ENCODE measurements around the gene LFNG.
"Not testable (repeated sequence)": the region's sequence is repeated elsewhere in the genome, so short reads cannot be mapped to it uniquely, and the experiment has no call there.

LFNG gene

DNA sequence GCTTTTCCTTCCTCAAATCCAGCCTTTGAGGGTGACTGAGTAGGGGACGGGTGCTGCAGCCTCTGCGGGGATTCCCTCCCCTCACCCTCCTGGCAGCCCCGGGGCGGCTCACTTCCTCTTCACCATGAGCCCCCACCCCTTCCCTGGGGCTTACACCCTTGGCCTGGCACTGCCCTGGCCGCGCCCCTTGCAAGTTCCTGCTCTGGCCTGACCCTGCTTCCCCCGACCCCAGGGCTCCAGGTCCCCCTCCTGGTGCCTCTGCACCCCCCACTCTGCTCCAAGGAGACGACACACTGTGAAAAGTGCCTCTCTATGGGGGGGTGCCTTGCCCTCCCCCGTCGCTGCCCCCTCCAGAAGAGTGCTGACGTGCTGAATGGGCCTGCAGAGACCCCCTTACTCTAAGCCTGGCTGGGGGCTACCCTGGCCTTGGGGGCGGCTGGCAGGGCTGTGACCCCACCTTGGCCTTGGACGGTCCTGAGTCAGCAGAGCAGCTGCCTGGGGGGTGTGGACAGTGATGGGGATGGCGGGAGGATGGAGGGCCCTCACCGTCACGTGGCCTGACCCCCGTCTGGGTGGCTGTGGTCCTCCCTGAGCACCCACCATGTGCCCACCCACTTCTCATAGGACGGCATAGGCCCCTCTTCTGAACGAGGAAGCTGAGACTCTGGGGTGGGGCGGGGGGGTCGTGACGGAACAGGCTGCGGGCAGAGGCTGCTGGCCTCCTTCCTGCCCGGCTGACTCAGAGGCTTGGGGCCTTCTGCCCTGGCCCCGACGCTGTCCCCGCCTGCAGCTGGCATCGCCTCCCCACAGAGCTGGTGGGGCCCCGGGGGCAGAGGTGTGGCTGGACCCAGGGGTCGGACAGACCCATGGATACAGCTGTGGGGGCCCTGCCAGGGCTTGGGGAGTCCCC lies 9.8 kb downstream of the LFNG start:
- DNase-seq (ENCODE audit: low read depth in 2 of 2): peak in 1 of 2 donors; percentile 58

DNA sequence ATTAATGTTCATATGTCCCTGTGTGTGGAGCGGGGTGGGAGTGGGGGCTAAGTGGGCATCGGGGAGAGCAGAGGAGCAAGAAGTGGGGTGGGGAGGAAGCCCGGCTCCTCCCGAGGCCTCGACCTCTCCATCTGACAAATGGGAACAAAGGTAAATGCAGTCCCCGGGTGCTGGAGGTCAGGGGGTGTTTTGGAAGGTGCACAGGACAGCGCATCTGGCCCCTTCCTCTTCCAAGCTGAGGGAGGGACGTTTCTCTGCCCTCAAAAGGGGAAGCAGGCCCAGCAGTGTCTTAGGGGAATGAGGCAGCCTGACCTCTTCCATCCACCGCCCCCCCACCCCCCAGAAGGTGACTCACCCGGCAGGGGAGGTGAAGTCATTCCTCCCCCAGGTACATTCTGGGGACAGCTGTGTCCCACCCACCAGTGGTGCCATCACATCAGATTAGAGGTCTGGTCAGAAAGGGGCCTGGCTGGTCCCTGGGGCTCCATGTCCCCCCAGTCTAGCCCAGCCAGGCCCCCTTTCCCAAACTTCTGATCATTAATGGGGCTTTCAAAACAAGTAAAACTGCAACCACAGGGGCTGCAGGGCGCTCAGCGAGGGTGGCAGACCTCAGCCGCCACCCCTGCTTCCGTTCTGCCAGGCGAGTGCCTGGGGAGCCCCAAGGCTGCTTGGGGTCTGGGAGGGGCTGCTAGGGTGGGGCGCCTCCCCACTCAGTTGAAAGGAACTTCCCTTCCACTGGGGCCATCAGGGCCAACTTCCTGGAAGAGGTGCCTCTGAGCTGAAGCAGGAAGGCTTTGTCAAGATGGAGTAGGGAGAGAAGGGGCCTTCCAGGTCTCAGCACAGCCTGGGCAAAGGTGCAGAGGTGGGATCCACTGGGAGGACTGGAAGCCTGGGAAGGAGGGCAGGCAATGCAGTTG lies 10.8 kb downstream of the LFNG start:
- DNase-seq (ENCODE audit: low read depth in 2 of 2): peak in 1 of 2 donors; percentile 78

DNA sequence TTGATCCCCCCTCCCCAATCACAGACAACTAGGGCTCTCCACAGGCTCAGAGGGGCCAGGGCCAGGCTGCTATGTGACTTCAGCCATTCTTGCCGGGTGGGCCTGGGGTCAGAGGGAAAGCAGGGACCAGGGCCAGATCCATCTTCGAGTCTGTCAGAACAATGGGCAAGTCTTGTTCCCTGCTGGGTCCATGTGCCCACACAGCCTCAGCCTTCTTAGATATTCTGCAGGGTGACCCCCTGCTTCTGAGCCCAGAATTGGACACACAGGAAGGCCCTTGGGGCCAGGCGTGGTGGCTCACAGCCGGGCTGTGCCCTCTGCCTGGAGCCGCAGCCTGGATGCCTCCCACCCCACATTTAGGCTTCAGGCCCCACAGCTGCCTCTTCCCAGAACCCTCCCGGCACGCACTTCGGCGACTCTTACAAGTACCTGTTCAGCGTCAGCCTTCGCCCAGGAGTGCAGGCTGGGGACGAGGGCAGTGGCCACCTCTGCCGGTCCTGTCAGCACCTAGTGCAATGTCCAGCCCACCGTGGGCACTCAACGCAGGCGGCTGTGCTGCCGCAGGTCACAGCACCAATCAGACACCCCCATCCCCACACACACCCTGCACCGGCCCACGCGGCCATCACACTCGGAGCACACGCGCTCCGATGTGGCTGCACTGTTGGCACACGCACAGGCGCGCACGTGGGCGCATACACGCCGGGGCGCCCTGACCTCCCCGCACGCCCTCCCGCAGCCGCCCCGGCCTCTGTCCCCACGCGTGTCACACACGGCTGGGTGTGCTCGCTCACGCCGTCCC lies 11.6 kb downstream of the LFNG start:
- not testable (repeated sequence) for DNase-seq (ENCODE audit: low read depth in 2 of 2)

- not testable (repeated sequence) for DNase-seq (ENCODE audit: low read depth in 2 of 2)
Measured at GRCh38 chr7:2531796-2532110, 12.2 kb downstream of the LFNG start.

GRCh38 chr7:2532199-2532772 lies 12.7 kb downstream of the LFNG start:
- not testable (repeated sequence) for DNase-seq (ENCODE audit: low read depth in 2 of 2)

DNA sequence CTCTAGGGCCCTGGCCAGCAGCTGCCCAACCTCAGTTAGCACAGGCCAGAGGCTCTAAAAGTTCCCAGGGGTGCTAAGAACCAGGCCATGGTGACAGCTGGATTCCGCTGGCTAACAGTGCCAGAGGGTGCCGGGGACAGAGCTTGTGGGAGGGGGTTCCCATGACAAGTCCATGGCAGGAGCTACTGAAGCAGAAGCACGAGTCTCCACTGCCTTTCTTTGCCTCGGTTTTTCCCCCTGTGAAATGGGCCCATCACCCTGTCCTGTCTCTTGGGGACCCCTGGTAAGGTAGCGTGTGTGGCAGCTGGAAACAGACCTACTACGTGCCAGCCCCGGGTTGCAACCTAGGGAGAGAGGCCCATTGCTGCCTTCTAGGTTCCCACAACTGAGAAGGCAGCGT lies 13.2 kb downstream of the LFNG start:
- not testable (repeated sequence) for DNase-seq (ENCODE audit: low read depth in 2 of 2)

DNA sequence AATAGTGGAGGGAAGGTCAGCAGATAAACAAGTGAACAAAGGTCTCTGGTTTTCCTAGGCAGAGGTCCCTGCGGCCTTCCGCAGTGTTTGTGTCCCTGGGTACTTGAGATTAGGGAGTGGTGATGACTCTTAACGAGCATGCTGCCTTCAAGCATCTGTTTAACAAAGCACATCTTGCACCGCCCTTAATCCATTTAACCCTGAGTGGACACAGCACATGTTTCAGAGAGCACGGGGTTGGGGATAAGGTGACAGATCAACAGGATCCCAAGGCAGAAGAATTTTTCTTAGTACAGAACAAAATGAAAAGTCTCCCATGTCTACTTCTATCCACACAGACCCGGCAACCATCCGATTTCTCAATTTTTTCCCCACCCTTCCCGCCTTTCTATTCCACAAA lies 14.0 kb downstream of the LFNG start:
- DNase-seq (ENCODE audit: low read depth in 2 of 2): not testable (repeated sequence)

GRCh38 chr7:2534214-2534613 lies 14.6 kb downstream of the LFNG start:
- DNase-seq (ENCODE audit: low read depth in 2 of 2): not testable (repeated sequence)

DNA sequence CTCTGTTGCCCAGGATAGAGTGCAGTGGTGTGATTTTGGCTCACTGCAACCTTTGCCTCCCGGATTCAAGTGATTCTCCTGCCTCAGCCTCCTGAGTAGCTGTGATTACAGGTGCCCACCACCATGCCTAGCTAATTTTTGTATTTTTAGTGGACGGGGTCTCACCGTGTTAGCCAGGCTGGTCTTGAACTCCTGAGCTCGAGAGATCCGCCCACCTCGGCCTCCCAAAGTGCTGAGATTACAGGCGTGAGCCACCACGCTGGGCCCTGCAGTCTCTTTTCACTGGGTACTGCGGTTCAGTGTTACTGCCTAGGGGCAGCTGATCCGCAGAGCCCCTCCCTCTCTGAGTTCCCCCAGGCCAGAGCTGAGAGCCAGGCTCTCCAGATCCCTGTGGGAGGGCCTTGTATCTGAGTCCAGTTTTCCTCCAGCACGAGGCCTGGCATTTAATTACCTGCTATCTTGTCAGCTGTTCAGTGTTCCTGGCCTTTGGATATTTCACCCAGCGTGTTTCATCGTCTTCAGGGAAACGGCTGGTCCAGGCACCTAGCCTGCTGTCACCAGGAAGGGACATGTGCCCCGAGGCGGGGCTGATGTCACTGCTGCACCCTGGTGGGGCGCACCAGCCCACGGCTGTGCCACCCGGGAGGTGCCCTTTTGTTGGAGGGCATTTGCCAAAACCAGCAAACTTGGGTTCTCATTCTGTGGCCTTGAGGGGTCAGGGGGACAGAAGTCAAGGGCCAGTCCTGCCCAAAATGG lies 16.5 kb downstream of the LFNG start:
- DNase-seq (ENCODE audit: low read depth in 2 of 2): not testable (repeated sequence)

GRCh38 chr7:2537981-2538851 lies 18.6 kb downstream of the LFNG start:
- DNase-seq (ENCODE audit: low read depth in 2 of 2): no peak

DNA sequence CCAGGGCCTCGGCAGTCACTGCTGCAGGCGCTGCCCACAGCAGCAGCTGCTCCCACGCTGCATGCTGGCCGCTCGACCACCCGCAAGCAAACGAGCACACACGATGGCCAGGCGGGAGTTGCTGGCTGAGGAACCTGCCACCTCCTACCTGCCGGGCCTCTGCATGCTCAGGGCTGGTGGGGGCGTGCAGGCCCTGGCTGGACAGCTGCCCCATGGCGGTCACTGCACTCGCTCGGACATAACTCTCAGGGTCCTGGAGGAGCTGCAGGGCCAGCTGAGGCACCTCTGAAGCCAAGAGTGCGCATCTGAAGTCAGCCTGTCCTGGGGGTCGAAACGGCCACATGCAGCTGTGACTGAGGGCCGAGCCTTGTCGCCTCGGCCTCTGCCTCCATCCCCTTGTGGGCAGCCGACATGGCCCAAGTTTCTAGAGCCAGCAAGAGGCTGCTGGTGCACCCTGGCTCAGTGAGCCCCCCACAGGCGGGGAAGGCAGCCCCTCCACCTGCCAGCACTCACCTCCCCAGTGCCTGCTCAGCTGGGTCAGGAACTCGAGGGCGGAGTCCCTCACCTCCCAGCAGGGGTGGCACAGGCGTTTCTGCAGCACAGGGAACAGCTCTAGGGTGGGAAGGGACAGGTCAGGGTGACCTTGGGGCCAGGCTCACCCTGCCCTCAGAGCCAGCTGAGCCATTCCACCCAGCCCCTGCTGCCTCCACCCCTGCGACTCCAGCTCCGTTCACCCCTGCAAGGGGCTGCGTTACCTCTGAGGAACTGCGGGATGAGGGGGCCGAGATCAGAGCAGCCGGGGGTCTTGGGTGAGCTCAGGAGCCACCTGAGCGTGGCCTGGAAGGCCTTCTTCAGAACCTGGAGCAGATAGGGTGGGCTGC lies 19.7 kb downstream of the LFNG start:
- DNase-seq (ENCODE audit: low read depth in 2 of 2): no peak

DNA sequence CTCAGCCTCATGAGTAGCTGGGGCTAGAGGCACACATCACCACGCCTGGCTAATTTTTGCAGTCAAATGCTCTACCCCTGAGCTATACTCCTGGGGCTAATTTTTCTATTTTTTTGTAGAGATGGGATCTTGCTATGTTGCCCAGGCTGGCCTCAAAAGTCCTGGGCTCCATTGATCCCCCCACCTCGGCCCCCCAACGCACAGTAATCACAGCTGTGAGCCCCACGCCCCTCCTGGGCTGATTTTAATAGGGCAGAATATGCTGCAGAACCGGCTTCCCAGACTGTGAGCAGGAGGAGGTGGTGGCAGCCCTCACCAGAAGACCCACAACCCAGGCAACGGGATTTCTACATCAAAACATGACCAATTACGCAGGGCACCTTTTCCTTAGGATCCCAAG lies 20.6 kb downstream of the LFNG start:
- DNase-seq (ENCODE audit: low read depth in 2 of 2): no peak

GRCh38 chr7:2540641-2541051 lies 21.1 kb downstream of the LFNG start:
- no peak for DNase-seq (ENCODE audit: low read depth in 2 of 2)

DNA sequence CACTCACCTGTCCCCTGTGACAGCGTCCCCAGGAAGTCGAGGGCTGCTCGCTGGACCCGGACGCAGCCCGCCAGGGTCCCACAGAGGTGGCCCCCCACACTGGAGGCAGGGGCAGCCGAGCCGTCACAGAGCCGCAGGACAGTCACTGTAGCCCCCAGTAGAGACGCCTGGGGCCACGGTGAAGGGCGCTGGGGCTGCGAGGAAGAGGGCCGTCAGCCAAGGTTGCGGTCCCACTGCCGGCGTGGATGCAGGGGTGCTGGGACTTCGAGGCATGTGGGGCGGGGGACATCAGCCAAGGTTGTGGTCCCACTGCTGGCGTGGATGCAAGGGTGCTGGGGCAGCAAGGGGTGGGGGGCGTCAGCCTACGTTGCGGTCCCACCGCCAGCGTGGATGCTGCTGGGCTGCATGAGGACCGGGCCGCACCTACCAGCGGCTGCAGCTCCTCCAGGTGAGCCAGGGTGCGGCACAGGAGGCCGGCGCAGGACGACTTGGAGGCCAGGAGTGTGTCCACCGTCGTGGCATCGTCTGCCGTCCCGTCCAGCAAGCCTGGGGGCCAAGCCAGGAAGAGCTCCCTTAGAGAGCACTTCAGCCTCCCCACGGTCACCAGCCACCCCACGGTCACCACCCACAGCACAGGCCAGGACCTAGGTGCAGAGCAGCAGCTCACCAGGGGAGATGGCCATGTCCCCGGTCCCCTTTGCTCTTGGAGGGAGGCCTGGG lies 21.9 kb downstream of the LFNG start:
- no peak for DNase-seq (ENCODE audit: low read depth in 2 of 2)

DNA sequence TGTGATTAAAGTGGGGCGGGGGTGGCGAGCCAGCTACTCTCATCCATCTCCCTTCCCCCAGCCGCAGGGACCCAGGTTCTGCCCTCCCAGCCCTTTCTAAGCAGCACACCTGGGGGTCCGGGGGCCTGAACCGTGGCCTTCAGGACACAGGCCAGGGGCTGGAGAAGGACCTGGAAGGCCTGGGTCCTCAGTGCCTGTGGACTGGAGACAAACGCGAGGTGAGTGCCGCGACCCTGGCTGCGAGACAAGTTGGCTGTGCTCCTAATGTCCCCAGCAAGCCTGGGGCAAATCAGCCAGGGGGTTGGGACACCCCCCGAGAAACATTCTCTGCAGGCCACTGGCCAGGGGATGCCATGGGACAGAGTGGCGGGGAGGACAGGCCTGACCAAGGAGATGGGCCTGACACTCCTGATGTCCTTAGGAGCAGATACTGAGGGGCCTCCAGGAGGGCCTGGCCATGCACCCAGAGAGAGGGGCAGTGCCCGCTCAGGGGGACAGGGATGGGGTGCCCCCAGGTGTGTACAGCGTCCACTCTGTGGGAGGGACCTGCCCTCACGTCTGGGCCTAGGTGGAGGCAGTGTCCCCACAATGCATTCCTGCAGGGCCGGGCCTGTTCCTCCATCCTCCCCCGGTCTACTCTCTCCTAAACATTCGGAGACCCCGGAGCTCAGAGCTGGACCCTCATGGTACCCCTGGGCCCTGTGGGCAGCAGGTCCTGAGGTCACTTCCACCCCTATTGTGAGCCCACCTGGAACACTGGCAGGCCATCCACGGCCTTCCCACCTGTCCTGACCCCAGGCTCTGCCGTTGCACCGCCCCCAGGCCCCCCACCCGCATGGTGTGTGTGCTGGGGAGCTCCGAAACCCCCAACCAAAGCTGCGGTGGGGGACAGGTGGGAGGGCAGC lies 22.7 kb downstream of the LFNG start:
- no peak for DNase-seq (ENCODE audit: low read depth in 2 of 2)

GRCh38 chr7:2542916-2543871 lies 23.6 kb downstream of the LFNG start:
- DNase-seq (ENCODE audit: low read depth in 2 of 2): no peak
